ENCODE data around the gene RDH13.
A peak's percentile ranks its signal among the peaks of the same experiment; 100 is the strongest.
"Not testable (repeated sequence)": the region's sequence is repeated elsewhere in the genome, so short reads cannot be mapped to it uniquely, and the experiment has no call there.

RDH13 gene

DNA sequence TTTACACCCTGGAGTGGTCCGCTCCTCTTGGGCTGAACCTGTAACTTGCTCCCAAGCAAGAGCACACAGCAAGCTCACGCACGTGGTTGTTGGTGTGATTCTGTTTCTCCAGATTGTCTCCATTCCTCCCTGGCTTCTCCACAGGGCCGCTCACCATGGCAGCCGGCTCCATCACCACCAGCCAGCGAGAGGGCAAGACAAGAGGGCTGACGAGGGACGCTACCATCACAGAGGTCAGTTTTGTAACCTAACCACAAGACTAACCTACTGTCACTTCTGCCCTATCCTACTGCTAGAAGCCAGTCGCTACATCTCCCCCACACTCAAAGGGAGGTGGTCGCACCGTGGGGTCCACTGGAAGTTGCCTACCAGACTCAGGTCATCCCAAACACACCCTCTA, 20.3 kb downstream of the RDH13 start:
- DNase-seq: no peak

DNA sequence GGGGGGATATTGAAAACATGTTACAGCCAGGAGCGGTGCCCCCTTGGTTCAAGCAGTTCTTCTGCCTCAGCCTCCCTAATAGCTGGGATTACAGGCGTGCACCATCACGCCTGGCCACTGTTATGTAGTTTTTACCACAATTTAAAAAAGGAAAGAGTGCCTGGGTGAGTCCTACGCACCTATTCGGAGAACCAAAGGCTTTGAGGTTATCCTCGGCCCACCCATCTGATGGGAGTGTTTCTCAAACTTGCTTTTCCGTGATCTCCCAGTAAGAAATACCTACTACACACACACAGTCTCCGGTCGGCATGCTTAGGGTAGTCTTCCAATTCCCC, 20.6 kb downstream of the RDH13 start:
- no peak for DNase-seq

DNA sequence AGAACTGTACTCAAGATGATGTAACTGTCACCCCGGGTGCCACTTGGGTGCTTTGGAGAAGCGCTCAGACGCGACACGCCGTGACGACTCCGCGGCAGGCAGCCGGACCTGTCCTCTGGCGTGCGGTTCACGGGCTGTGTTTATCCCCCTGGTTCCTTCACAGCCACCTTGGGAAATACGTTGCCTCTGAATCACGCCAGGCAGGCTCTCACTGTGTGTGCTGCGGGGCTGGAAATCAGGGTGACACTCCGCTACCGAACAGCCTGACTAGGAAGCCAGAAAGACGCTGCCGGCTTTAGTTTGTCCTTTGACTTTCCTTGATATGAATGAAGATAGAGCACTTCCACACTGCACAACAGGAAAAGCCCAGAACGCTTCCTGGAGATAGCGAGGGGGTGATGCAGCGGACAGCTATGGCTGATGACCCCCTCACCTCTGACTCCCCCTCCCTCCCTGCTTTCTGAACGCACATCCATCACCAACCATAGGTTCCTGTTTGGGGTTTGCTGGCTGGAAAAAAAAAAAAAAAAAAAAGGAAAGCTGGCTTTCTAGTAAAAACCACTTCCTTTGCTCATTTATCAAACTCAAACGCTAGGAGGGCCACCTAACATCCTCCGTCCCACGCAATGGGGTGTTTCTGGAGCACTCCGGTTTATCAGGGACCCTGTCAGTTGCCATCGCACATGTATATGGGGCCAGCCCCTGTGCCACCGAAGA, 21.2 kb downstream of the RDH13 start:
- DNase-seq: peak in 1 of 2 donors; percentile 22

GRCh38 chr19:55041244-55041626, 21.7 kb downstream of the RDH13 start:
- DNase-seq: no peak

DNA sequence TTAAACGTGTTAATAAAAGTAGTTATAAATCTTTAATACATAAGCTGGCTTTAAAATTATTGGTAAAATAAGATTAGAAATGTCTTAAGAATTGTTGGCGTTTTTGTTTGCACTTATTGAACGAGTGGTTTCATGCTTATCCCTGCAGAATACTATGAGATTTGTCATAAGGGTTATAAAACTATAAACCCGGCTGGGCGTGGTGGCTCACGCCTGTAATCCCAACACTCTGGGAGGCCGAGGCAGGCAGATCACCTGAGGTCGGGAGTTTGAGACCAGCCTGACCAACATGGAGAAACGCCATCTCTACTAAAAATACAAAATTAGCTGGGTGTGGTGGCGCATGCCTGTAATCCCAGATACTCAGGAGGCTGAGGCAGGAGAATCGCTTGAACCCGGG, 22.3 kb downstream of the RDH13 start:
- DNase-seq: not testable (repeated sequence)

DNA sequence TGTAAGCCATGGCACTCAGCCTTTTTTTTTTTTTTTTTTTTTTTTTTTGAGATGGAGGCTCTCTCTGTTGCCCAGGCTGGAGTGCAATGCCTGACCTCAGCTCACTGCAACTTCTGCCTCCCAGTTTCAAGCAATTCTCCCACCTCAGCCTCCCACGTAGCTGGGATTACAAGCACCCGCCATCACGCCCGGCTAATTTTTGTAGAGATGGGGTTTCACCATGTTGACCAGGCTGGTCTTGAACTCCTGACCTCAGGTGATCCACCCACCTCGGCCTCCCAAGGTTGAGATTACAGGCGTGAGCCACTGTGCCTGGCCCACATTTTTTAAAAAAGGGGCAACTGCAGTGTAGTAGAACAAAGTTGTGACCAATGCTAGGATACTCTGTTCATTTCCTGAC, 25.3 kb downstream of the RDH13 start:
- DNase-seq: not testable (repeated sequence)

DNA sequence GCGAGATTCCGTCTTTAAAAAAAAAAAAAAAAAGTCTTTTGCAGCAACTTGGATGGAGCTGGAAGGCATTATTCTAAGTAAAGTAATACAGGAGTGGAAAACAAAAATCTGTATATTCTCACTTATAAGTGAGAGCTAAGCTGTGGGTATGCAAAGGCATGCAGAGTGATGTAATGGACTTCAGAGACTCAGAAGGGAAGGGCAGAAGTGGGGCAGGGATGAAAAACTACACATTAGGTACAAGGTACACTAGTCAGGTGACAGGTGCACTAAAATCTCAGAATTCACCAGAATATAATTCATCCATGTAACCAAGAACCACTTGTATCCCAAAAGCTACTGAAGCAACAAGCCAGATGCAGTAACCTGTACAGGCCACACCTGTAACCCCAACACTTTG, 26.9 kb downstream of the RDH13 start:
- no peak for DNase-seq

DNA sequence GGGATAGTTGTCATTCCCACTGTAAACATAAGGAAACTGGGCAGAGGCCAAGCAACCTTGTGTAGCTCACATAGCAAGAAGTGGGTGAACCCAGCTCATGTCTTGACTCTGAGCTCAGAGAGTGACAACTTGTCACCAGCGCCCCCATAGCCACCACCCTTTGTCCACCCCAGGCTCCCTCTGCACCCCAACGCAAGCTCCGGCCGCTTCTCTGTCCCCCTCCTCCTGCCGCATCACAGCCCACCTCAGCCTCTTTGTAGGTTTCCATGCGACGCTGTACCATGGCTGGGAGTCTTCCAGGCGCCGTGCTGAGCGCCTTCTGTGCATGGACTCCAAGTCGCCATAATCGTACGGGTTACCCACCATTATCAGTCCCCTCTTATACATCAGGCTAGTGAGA, 28.2 kb downstream of the RDH13 start:
- no peak for DNase-seq

DNA sequence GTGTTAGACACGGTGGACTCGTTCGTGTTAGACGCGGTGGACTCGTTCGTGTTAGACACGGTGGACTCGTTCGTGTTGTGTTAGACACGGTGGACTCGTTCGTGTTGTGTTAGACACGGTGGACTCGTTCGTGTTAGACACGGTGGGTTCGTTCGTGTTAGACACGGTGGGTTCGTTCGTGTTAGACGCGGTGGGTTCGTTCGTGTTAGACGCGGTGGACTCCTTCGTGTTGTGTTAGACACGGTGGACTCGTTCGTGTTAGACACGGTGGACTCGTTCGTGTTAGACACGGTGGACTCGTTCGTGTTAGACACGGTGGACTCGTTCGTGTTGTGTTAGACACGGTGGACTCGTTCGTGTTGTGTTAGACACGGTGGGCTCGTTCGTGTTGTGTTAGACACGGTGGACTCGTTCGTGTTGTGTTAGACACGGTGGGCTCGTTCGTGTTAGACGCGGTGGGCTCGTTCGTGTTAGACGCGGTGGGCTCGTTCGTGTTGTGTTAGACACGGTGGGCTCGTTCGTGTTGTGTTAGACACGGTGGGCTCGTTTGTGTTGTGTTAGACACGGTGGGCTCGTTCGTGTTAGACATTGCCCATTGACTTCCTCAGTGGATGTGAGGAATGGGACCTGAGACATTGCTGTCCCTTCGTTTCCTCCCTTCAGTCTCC, 29.8 kb downstream of the RDH13 start:
- not testable (repeated sequence) for DNase-seq

DNA sequence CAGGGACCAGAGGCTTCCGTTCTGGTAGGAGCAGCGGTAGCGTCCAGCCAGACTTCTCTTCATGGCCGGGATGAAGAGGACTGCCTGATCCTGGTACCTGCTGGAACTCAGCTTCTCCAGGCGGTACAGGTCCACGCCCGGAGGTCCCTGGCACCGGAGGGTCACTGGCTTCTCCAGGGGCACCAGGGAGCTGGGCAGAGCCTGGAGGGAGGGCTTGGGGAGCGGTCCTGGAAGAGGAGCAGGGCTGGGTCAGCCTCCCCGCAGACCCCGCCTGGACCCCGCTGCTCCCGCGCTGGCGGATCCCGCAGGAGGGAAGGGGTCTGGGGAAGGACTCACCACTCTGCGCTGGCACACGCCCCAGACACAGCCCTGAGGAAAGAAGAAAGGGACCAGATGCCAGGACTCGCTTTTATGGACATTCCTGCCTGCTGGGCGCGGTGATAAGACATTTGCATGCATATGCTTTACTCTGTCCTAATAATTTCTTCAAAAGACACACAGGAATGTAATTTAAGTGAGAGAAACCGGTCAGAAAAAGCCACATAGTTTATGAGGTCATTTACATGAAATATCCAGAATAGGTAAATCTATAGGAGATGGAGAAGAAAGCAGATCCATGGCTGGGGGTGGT, 30.7 kb downstream of the RDH13 start:
- DNase-seq: no peak

DNA sequence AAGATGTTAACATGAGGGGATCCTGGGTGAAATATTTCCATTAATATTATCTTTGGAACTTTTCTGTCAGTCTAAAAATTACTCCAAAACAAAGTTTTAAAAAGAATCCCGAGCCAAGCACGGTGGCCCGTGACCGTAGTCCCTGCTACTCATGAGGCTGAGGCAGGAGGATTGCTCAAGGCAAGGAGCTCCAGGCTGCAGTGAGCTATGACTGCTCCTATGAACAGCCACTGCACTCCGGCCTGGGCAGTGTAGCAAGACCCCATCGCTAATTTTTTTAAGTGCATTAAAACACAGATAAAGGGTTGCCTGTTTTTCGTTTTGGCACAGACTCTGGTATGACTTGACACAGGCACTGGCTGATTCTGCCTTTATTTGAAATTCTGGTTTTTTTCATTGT, 31.8 kb downstream of the RDH13 start:
- DNase-seq: no peak

GRCh38 chr19:55028757-55029156, 34.2 kb downstream of the RDH13 start:
- DNase-seq: no peak

DNA sequence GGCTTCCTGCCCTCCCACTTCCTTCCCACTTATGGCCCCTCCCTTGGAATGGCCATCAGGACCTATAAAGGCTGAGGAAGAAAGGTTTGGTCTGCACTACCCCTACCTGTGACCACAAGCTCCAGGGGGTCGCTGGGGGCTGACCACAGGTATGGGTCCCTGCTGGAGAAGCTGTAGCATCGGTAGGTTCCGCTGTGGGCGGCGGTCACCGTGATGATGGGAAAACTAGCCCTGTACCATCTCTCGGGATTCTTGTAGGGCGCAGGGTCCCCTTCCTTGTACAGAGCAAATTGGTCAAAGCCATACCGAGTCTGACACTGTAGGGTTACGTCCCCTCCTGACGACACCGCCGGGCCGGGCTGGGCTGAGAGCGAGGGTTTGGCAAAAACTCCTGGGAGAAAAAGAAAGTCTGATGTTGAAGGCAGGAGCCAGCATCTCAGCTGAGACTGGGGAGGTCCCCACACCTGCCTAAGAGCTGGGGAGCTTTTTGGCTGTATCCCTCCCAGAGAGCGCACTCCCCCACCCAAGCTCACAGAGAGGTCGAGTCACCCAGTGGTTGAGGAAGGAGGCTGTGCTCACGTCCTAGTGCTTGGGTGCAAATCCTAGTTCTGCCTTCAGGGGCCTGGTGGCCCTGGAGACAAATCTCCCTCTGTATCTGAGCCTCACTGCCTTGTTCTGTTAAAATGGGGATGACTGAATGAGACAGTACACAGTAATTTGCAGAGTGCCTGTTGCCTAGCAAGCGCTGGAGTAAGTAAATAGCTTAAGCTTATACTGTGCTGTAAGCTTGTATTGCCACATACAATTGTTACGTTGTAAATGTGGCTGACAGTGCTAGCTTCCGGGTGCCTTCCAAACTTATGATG, 35.2 kb downstream of the RDH13 start:
- DNase-seq: no peak

DNA sequence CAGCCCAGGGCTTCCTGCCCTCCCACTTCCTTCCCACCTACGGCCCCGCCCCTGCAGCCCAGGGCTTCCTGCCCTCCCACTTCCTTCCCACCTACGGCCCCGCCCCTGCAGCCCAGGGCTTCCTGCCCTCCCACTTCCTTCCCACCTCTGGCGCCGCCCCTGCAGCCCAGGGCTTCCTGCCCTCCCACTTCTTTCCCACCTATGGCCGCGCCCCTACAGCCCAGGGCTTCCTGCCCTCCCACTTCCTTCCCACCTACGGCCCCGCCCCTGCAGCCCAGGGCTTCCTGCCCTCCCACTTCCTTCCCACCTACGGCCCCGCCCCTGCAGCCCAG, 35.8 kb downstream of the RDH13 start:
- DNase-seq: not testable (repeated sequence)

- no peak for DNase-seq
Measured at GRCh38 chr19:55024111-55024510, 38.8 kb downstream of the RDH13 start.

DNA sequence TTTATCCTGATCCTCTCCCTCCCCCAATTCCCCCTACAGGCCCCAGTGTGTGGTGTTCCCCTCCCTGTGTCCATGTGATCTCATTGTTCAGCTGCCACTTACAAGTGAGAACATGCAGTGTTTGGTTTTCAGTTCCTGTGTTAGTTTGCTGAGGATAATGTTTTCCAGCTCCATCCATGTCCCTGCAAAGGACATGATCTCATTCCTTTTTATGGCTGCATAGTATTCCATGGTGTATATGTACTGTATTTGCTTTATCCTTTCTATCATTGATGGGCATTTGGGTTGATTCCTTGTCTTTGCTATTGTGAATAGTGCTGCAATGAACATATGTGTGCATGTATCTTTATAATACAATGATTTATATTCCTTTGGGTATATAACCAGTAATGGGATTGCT, 42.6 kb downstream of the RDH13 start:
- not testable (repeated sequence) for DNase-seq

DNA sequence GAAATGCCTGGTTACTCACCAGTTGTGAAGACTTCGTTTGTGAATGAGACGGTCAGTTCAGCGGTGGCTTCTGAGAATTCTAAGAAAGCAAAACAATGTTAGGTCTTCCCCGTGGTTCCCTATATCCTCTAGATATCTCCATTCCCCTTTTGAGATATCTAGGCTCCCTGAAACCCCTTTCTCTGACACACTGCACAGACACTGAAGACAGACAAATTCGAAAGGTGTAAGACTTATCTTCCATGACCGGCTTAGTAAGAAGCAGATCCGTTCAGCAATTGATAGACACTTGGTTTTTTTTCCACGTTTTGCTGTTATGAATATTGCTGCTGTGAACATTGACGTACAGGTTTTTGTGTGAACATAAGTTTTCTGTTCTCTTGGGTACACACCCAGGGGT, 44.3 kb downstream of the RDH13 start:
- DNase-seq: no peak

GRCh38 chr19:55018216-55018615, 44.7 kb downstream of the RDH13 start:
- no peak for DNase-seq

DNA sequence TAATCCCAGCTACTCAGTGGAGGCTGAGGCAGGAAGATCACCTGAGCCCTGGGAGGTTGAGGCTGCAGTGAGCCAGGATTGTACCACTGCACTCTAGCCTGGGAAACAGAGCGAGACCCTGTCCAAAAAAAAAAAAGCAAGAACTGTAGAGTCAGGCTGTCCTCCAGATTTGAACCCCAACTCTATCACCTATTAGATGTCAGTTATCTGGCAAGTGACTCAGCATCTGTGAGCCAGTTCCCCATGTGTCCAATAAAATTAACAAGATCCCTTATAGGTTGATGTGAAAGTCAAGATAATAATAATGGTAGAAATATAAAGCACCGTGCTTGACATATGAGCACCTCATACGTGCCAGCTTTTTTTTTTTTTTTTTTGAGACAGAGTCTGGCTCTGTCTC, 46.9 kb downstream of the RDH13 start:
- no peak for DNase-seq

DNA sequence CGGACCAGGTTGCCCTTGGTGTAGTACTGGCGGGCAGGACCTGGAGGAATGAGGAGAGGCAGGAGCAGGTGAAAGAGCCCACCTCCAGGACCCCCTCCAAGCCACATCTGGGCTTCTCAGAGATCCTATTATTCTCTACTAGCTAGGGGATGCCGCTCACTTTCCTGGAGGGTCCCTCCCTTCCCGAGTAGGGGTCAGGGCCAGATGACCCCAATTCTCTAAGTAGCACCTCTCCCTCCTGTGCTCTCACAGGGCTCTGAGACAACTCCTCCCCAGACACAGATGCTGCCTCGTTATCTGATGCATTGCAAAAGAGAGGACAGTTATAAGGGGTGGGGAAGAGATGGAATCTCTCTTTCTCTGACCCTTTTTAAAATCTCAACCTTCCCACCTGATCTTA, 47.8 kb downstream of the RDH13 start:
- DNase-seq: no peak

DNA sequence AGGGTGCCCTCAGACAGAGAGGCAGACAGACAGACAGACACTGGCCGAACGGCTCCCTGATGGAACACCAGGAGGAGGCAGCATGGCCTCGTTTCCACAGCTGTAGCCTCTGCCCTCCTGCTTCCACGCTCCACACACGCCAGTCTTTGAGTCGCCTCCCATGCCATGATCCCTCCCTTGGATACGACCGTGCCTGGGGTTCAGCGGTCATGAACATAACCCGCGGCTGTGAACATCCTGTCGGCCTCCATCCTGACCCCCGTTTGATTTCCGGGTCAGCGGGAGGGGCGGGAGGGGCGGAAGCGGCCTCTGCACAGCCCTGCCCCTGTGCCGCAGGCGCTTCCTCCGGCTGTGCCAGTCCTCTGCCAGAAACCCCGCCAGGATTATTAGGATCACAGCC, 48.2 kb downstream of the RDH13 start:
- no peak for DNase-seq

- no peak for DNase-seq
Measured at GRCh38 chr19:55013596-55013995, 49.4 kb downstream of the RDH13 start.

- DNase-seq: no peak
Measured at GRCh38 chr19:55012306-55012705, 50.6 kb downstream of the RDH13 start.

GRCh38 chr19:55010561-55010960, 52.4 kb downstream of the RDH13 start:
- DNase-seq: not testable (repeated sequence)

Measured in bone marrow (tissue), 2 donors.